Measurements from ENCODE around the gene RBM24.

GRCh38 chr6:17276766-17277165 is 4.4 kb upstream of the RBM24 start:
- TF ChIP-seq CEBPB (IDR thresholded peaks at IDR 0.05; ENCODE audit: borderline replicate concordance in 1 of 2, low read depth in 2 of 2, low read length in 2 of 2) (no peak), SREBF2 (IDR thresholded peaks at IDR 0.05; ENCODE audit: low read length) (no peak), CTCF (IDR thresholded peaks at IDR 0.05 in 2 of 3, conservative IDR thresholded peaks at IDR 0.05 in 1 of 3; ENCODE audit: control insufficient read depth in 2 of 3, extremely low read depth in 1 of 3, insufficient read depth in 1 of 3, low read depth in 3 of 3, low read length in 3 of 3) (no peak), POU2F2 (IDR thresholded peaks at IDR 0.05; ENCODE audit: borderline replicate concordance, low read depth, low read length) (no peak), ZZZ3 (IDR thresholded peaks at IDR 0.05; ENCODE audit: control insufficient read depth, insufficient read length, low read depth) (no peak), HSF1 (IDR thresholded peaks at IDR 0.05; ENCODE audit: low read depth, low read length) (no peak), SUPT20H (IDR thresholded peaks at IDR 0.05; ENCODE audit: borderline replicate concordance, control insufficient read depth, low read depth, low read length) (no peak)

All from GM12878 (cell line).